HG03575 (cell line): ENCODE measurements around the gene SCUBE3.

ENCODE experiments used
- ATAC-seq: cut with Tn5 transposase; IDR thresholded peaks from one replicate; pipeline ENCODE4 v1.9.1; 2021; ENCODE audit not compliant: unreplicated experiment, insufficient number of reproducible peaks, low FRiP score; ENCODE audit errors: extremely low read depth

SCUBE3 gene

DNA sequence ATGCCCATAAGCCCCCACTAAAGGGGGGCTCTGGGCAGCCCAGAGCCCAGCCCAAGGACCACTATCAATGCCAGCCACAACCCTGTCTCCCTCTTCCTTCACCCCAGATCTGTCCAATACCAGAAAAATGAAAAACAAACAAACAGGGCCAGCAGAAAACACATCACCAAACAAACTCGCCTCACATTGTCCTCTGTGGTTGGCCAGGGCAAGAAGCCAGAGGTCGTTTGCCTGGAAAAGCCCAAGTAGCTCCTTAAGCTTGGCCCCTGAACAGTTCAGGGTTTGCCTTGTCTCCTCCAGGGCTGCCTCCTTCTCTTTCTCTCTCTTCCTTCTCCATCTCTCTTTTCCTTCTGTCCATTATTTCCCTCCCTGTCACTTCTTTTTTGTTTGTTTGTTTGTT lies 10.1 kb upstream of the SCUBE3 start:
- ATAC-seq: no peak

GRCh38 chr6:35206346-35206745 lies 7.4 kb upstream of the SCUBE3 start:
- no peak for ATAC-seq

GRCh38 chr6:35208419-35208818 lies 5.3 kb upstream of the SCUBE3 start:
- ATAC-seq: no peak

- ATAC-seq: no peak
These were observed 4.7 kb upstream of the SCUBE3 start for GRCh38 chr6:35209081-35209480.

GRCh38 chr6:35209622-35210247 lies 4.0 kb upstream of the SCUBE3 start:
- ATAC-seq: no peak

DNA sequence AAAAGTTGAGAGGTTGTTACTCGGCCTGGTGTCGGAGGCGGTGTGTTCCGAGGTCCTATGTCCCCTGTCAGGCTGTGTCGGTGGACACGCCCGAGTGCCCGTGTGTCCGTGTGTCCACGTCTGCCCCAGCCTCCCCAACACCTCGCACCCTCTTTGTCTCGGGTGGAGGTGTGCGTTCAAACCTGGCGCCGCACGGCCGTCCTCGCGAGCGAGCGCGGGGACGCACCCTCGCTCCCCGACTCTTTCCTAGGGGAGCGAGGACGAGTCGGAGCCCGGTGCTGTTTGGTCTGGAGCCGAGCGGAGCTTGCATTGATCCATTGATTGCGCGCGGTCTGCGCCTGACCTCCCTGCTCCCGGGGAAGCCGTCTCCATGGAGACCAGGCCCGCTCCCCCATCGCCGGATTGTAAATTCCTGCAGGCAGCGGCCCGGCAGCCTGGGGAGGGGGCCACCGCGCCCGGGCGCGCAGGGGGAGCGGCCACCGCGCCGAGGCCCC lies 411 bp upstream of the SCUBE3 start:
- ATAC-seq: no peak

GRCh38 chr6:35214869-35215664 lies 1.3 kb downstream of the SCUBE3 start:
- no peak for ATAC-seq

DNA sequence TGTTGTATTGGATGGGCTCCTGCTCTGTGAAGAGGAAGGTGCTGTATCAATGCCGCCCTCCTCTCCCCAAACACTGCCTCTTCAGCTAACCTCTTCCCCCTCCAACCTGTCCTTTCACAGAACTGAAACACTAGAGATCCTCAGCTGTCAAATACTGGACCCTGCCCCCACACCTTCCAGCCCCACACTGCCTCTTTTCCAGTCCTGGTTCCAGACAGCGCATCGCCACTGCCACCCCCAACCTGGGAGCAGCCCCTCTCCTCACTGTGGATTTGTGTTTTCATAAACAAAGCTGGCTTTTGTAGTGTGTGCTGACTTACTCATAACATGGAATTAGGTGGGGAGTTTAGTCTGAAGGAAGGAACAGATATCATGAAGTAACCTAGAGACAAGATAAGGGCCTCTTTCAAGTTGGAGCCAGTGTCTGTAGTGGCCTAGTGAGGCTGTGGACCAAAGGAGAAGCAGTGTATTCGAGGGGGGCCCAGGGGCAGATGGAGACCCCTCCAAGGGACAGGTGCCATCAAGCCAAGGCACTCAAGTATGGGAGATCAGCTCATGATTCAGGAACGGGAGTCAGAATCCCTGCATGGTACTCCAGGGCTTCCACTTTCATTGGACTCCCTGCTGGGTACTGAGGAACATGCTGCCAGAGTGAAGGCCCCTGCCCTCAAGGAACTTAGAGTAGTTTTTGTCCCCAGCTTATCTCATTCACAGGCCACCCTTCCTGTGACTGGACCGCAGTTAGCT lies 2.1 kb downstream of the SCUBE3 start:
- no peak for ATAC-seq

DNA sequence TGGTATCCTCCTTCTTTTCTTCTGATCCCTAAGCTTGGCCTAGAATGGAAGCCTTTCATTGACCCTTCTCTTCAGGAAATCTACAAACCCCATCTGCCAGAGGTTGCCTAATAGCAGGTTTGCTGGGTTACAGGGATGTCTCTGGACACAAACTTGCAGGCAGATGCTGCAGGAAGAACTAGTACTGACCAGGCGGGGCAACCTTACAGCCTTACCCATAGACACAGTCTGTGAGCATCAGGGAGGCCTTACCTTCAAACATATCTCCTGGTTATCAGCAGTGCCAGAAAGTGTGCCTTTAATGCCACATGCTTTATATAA lies 2.6 kb downstream of the SCUBE3 start:
- no peak for ATAC-seq

DNA sequence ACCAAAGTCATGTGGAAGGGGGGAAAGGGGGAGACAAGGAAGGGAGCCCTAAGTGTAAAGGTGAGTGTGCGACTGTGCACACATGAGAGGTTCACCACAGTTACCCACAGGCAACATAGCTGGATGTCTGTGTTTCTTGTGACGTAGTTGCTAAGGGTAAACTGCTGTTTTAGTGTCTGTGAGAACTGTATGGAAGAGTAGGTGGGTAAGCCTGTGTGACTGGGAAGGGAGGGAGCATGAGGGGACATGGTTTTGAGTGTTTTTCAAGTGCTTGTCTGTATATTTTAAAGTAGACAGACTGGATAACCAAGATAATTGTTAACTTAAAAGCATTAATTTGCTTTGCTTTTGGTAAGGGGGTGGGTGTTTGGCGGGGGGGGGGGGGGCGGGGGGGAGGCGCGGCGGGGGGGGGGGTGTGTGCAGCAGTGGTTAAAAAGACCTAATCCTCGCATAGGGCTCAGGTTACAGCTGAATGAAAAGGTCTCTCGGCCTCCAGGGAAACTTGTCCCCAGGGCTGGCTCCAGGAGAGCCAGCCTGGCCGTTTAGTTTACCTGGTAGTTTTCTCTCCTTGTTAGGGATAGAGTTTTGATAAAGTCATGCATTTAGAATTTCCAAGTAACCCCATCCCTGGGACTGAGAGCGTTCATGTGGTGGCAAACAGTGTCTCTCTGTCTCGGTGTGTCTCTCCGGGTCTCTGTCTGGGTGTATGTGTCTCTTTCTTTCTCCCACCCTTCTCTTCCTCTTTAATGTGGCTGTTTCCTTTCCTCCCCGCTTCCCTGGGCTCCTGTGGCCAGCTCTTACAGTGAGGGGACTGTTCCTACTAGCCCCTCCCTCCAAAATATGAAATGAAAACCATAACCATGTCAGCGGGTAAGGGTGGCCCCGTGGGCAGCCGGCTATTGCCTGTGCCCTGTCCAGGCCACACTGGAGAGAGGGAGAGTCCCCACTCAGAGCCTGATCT lies 3.4 kb downstream of the SCUBE3 start:
- no peak for ATAC-seq

GRCh38 chr6:35218021-35218420 lies 4.3 kb downstream of the SCUBE3 start:
- ATAC-seq: no peak

GRCh38 chr6:35218456-35218855 lies 4.7 kb downstream of the SCUBE3 start:
- ATAC-seq: no peak

DNA sequence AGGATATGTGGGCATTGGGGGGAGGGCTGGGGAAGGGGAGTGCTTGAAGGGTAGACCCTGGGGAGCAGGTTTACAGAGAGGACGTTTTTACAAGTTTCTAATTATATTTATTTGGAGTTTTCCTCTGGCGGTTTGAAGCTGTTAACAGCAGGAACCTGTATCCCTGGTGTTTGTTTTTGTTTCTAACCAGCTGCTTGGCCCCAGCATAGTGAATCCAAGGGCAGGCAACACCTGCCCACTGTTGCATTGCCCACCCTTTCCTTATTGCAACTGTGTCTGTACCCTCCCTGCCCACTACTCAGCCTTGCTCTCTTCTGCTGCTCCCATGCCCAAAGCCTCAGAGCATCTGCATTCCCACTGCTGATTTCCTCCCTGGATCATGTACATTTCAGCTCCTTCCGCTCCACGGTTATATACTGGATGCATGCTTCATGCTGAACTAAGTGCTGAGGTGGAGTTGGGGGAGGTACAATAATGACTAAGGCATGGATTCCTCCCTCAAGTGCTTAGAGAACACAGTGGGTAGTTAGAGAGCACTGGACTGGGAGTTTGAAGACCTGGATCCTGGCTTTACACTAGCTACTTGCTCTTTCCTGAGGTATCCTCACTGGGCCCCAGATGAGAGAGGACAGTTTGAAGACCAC lies 6.0 kb downstream of the SCUBE3 start:
- ATAC-seq: no peak

DNA sequence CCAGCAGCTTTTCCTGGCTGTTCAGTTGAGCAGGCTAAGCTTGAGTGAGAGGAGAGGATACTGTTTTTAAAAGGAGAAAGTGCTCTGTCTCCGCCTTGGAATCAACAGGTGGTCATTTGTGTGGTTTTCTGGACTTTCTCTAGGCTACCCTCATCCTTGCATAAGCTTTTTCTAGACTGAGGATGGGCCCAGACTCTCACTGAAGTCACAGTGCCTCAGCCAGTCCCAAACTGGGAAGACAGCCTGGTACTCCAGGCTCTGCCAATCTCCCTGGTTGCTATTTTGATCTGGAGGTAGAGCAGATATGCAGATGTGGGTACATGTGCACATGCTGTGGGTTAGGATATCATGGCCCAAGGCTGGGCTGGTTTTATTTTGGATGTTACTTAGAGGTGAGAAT lies 7.0 kb downstream of the SCUBE3 start:
- no peak for ATAC-seq

DNA sequence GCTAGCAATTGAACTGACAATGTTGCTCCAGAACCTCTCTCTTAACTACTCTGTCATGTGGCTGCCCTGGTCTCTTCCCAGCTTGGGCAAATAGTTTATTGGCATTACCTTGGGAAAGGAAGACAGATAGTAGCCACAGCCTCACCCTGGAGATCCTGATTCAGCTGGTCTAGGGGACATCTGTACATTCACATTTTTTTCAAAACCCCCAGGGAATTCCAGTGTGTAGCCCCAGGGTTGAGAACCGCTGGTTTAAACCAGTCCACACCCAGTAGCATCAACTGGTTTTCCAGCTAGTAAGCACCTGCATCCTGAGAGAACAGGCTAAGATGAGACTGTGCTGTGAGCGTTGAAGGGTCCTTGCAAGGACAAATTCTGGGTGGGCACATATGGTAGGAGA lies 9.6 kb downstream of the SCUBE3 start:
- no peak for ATAC-seq

DNA sequence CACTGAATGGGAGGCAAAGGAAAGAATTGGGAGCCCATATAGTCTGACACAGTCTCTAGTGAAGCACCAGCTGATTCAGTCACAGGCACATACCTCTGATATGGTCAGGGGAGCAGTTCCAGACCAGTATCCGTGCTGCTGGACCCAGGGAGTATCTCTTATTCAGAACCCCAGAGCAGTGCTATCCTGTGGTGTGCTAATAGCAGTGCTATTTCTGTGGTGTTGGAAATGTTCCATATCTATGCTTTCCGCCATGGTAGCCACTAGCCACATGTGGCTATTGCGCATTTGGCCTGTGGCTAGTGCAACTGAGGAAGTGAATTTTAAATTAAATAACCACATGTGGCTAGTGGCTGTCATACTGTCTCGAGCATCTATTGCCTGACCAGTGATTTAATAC lies 11.0 kb downstream of the SCUBE3 start:
- no peak for ATAC-seq

GRCh38 chr6:35228481-35228880 lies 14.7 kb downstream of the SCUBE3 start:
- ATAC-seq: no peak

- no peak for ATAC-seq
These were observed 15.5 kb downstream of the SCUBE3 start for GRCh38 chr6:35229304-35229703.

- ATAC-seq: no peak
These were observed 16.7 kb downstream of the SCUBE3 start for GRCh38 chr6:35230498-35230897.
